GM12878 (cell line): ENCODE measurements around the gene DIS3L2. TPM values are rescaled to one million over a fixed set of nuclear protein-coding genes. Genes with fewer than 3 reads are reported as not detected.

Experiments
- ATAC-seq: fragments of 200-7000 bp; cut with Tn5 transposase; 3 replicates; pipeline ENCODE4 v1.9.1; 2020; ENCODE audit warnings: mild to moderate bottlenecking, moderate library complexity
- BruUV-seq: library from RNA; stranded (reverse); fragments of 400-500 nt; replicated peaks from 2 replicates; lab custom pipeline; 2021; lab: Mats Ljungman, UMichigan
- CTCF ChIA-PET: fragments of 300-600 bp; sonication (Branson Sonifier 250); formaldehyde crosslinking; extraction: SDS; loops from one replicate; lab custom pipeline; 2021; ENCODE audit warnings: inconsistent platforms; lab: Yijun Ruan, JAX
- POLR2A ChIA-PET: fragments of 350-600 bp; formaldehyde crosslinking; extraction: SDS; loops from one replicate; lab custom pipeline; 2021; ENCODE audit warnings: inconsistent platforms; lab: Charles Lee
- RAD21 ChIA-PET: fragments of 300-600 bp; sonication (Branson Sonifier 250); formaldehyde crosslinking; loops from one replicate; lab custom pipeline; 2023; ENCODE audit warnings: antibody characterized with exemption; ENCODE audit not compliant: unreplicated experiment; lab: Charles Lee
- SMC1A ChIA-PET: fragments of 300-600 bp; sonication (Branson Sonifier 250); formaldehyde crosslinking; loops from one replicate; lab custom pipeline; 2023; ENCODE audit not compliant: unreplicated experiment, uncharacterized antibody; lab: Charles Lee
- DNase-seq: peaks from one replicate; pipeline ENCODE4 v3.0.0-alpha.2; 2011; ENCODE audit warnings: low read depth, low spot score
- FAIRE-seq: peaks from 3 replicates; lab custom pipeline; 2011; peaks lifted over from hg19 to GRCh38; lab: Jason Lieb, UNC
- H2AFZ ChIP-seq: 2 replicates; pipeline ENCODE4 v1.6.0; 2011; ENCODE audit warnings: low read depth, low read length, control low read depth; ENCODE audit not compliant: control insufficient read depth
- H3K27ac ChIP-seq: 2 replicates; pipeline ENCODE4 v1.5.1; 2011; ENCODE audit warnings: control low read depth; ENCODE audit not compliant: control insufficient read depth, insufficient read depth
- H3K27me3 ChIP-seq, 2 experiments: replicated peaks in 1 of 2; 2 replicates each; pipeline versions ENCODE4 v1.6.0 to v1.6.1; 2011; ENCODE audit warnings: low read length in 1 of 2; ENCODE audit not compliant: control insufficient read depth in 2 of 2, insufficient read depth in 2 of 2
- H3K36me3 ChIP-seq, 2 experiments: 2 replicates each; pipeline ENCODE4 v1.5.1; 2011; ENCODE audit warnings: low read length in 1 of 2; ENCODE audit not compliant: control insufficient read depth in 2 of 2, insufficient read depth in 2 of 2
- H3K4me1 ChIP-seq: 2 replicates; pipeline ENCODE4 v1.6.1; 2011; ENCODE audit warnings: mild to moderate bottlenecking, low read length, moderate library complexity, mixed read lengths; ENCODE audit not compliant: control insufficient read depth, insufficient read depth
- H3K4me2 ChIP-seq: 2 replicates; pipeline ENCODE4 v1.6.0; 2011; ENCODE audit warnings: control low read depth; ENCODE audit not compliant: control insufficient read depth, insufficient read depth
- H3K4me3 ChIP-seq: fragments of 200-600 bp; sonication (generic); 2 replicates; pipeline ENCODE4 v1.5.1; 2016
- H3K79me2 ChIP-seq: 2 replicates; pipeline ENCODE4 v1.6.0; 2011; ENCODE audit warnings: low read length; ENCODE audit not compliant: control insufficient read depth, insufficient read depth
- H3K9ac ChIP-seq: 2 replicates; pipeline ENCODE4 v1.8.0; 2011; ENCODE audit warnings: low read length, control low read depth, mixed read lengths; ENCODE audit not compliant: control insufficient read depth, insufficient read depth
- H3K9me3 ChIP-seq: replicated peaks from 3 replicates; pipeline ENCODE4 v1.5.1; 2011; ENCODE audit warnings: mild to moderate bottlenecking, low read length; ENCODE audit not compliant: control insufficient read depth, insufficient read depth
- H4K20me1 ChIP-seq: 2 replicates; pipeline ENCODE4 v1.6.0; 2011; ENCODE audit not compliant: control insufficient read depth, insufficient read depth
- ATF7 ChIP-seq: fragments of 450-650 bp; IDR thresholded peaks from 2 replicates; pipeline ENCODE4 v1.6.1; 2016; ENCODE audit warnings: low read depth, mild to moderate bottlenecking
- BCL11A ChIP-seq: IDR thresholded peaks from 2 replicates; pipeline ENCODE4 v1.6.1; 2011; ENCODE audit warnings: low read depth, low read length
- CREM ChIP-seq: IDR thresholded peaks from 2 replicates; pipeline ENCODE4 v1.6.1; 2014; ENCODE audit warnings: antibody characterized with exemption, low read depth
- E2F4 ChIP-seq: IDR thresholded peaks from 2 replicates; pipeline ENCODE4 v1.6.1; 2012; ENCODE audit warnings: low read depth, low read length, improper control_type of control experiment
- FOS ChIP-seq: IDR thresholded peaks from 3 replicates; pipeline ENCODE4 v1.6.1; 2011; ENCODE audit warnings: borderline replicate concordance; ENCODE audit not compliant: insufficient read length; ENCODE audit errors: extremely low read depth
- IKZF1 ChIP-seq: fragments of 450-650 bp; conservative IDR thresholded peaks from 2 replicates; pipeline ENCODE4 v1.6.1; 2017; ENCODE audit warnings: antibody characterized with exemption, mild to moderate bottlenecking
- KAT2A ChIP-seq: conservative IDR thresholded peaks from 2 replicates; pipeline ENCODE4 v1.6.1; 2011; ENCODE audit warnings: low read depth, low read length; ENCODE audit not compliant: control insufficient read depth
- MTA2 ChIP-seq: fragments of 450-650 bp; IDR thresholded peaks from 2 replicates; pipeline ENCODE4 v1.6.1; 2016; ENCODE audit warnings: low read depth, mild to moderate bottlenecking, moderate library complexity
- MYC ChIP-seq: IDR thresholded peaks from 2 replicates; pipeline ENCODE4 v1.6.1; 2011; ENCODE audit warnings: mild to moderate bottlenecking, low read length, moderate library complexity, inconsistent platforms; ENCODE audit not compliant: insufficient read depth, insufficient replicate concordance, insufficient read length, severe bottlenecking
- NFXL1 ChIP-seq: fragments of 450-650 bp; IDR thresholded peaks from 2 replicates; pipeline ENCODE4 v1.6.1; 2017; ENCODE audit warnings: antibody characterized with exemption, mild to moderate bottlenecking, borderline replicate concordance
- NFYA ChIP-seq: IDR thresholded peaks from 2 replicates; pipeline ENCODE4 v1.6.1; 2011; ENCODE audit warnings: low read depth, mild to moderate bottlenecking, low read length, improper control_type of control experiment, borderline replicate concordance
- NRF1 ChIP-seq: conservative IDR thresholded peaks from 2 replicates; pipeline ENCODE4 v1.6.1; 2011; ENCODE audit warnings: mild to moderate bottlenecking, low read depth, low read length, improper control_type of control experiment
- PML ChIP-seq: IDR thresholded peaks from 2 replicates; pipeline ENCODE4 v1.6.1; 2012; ENCODE audit warnings: low read length, inconsistent platforms
- POLR2AphosphoS5 ChIP-seq: IDR thresholded peaks from 2 replicates; pipeline ENCODE4 v1.6.1; 2011; ENCODE audit warnings: mild to moderate bottlenecking, low read length, inconsistent platforms
- RB1 ChIP-seq: fragments of 450-650 bp; formaldehyde crosslinking; IDR thresholded peaks from 2 replicates; pipeline ENCODE4 v1.6.1; 2017; ENCODE audit warnings: mild to moderate bottlenecking, borderline replicate concordance
- RELB ChIP-seq: fragments of 450-650 bp; IDR thresholded peaks from 2 replicates; pipeline ENCODE4 v1.6.1; 2017; ENCODE audit warnings: low read depth, mild to moderate bottlenecking, moderate library complexity
- TAF1 ChIP-seq: IDR thresholded peaks from 2 replicates; pipeline ENCODE4 v1.6.1; 2011; ENCODE audit warnings: mild to moderate bottlenecking, low read depth, low read length, borderline replicate concordance
- WRNIP1 ChIP-seq: IDR thresholded peaks from 2 replicates; pipeline ENCODE4 v1.6.1; 2011; ENCODE audit warnings: low read depth, low read length, improper control_type of control experiment, borderline replicate concordance
- ZNF622 ChIP-seq: fragments of 450-650 bp; IDR thresholded peaks from 2 replicates; pipeline ENCODE4 v1.6.1; 2017; ENCODE audit warnings: mild to moderate bottlenecking, inconsistent platforms
- WGBS: methylation state at CpG from one replicate; pipeline ENCODE4 v1.1.6; 2016; ENCODE audit warnings: low lambda C conversion rate; ENCODE audit not compliant: insufficient replicate concordance, insufficient coverage; ENCODE audit errors: missing lambda C conversion rate; 5-methylcytosine and 5-hydroxymethylcytosine counted together
- in situ Hi-C: fragments of 300-500 bp; cut with MboI; formaldehyde crosslinking; loops from 9 replicates; pipeline ENCODE4 v1.14.3; 2018; ENCODE audit warnings: mixed read lengths
- intact Hi-C: fragments of 100-400 bp; cut with micrococcal nuclease; formaldehyde crosslinking; loops from one replicate; pipeline ENCODE4 v1.14.2; 2022; ENCODE audit not compliant: unreplicated experiment
- polyA plus RNA-seq, 11 experiments: library from polyadenylated mRNA; depleted of rRNA in 4 of 11; unstranded in 6 of 11; stranded (reverse) in 5 of 11; fragments of >200 nt; fragmentation: Nextera tagmentation in 4 of 11; fragmentation: Illumina TruSeq in 1 of 11; extraction: Ambion mirVana in 4 of 11; extraction: Trizol in 1 of 11; gene quantifications; 1 replicate in 1 of 11; 2 replicates in 10 of 11; pipeline versions ENCODE4 v1.2.1 to v1.2.3, GENCODE V29; 2011 to 2016; ENCODE audit warnings: inconsistent platforms in 2 of 11, missing spikeins in 2 of 11, low read depth in 1 of 11
- total RNA-seq, 4 experiments: library from RNA; depleted of rRNA in 3 of 4; stranded (reverse); fragments of >200 nt in 3 of 4; fragmentation: Illumina TruSeq in 1 of 4; extraction: Trizol in 1 of 4; gene quantifications; 2 replicates each; pipeline versions ENCODE4 v1.2.1 to v1.2.3, GENCODE V29; 2013 to 2021

Gene DIS3L2
- total and polyA plus RNA-seq, 10 of the 15 experiments (the other 5 are each of a cell fraction or from before 2014, with no cell fraction given) = 3.5 to 27.1 (median 16.0) TPM

- Histone ChIP-seq H3K4me2 (no peak overlapping the region), H4K20me1 (no peaks in the 10 kb centered on the region), H3K4me1 (no peaks in the 10 kb centered on the region), H3K9ac (no peak overlapping the region), H3K27ac (no peak overlapping the region), H3K36me3 (peaks cover 4 to 5% of the 10 kb centered on the region in 2 experiments; a peak in 3 of 4 replicates), H3K4me3 (no peak overlapping the region), H3K9me3 (no peaks in the 10 kb centered on the region), H2AFZ (no peak overlapping the region), H3K79me2 (no peaks in the 10 kb centered on the region), H3K27me3 (no peaks in the 10 kb centered on the region)
- in situ Hi-C loops (no loop called here), intact Hi-C loops (no loop called here)
- ChIA-PET RAD21 (no interaction called here), SMC1A (no interaction called here), CTCF (no interaction called here), POLR2A (no interaction called here)
- no TSS peak for BruUV-seq
- DNase-seq = no peak
- 89% methylated on average over 5 of the region's 5 CpGs for WGBS
- no peak for ATAC-seq
- no peak for FAIRE-seq
- TF ChIP-seq KAT2A = no peak
- TF ChIP-seq MYC = no peak
- TF ChIP-seq POLR2AphosphoS5 = no peak
- TF ChIP-seq ZNF622 = no peak
- no peak for TF ChIP-seq NRF1
- no peak for TF ChIP-seq MTA2
- TF ChIP-seq PML = no peak
- no peak for TF ChIP-seq TAF1
- no peak for TF ChIP-seq ATF7
- TF ChIP-seq BCL11A = no peak
- TF ChIP-seq IKZF1 = no peak
- no peak for TF ChIP-seq E2F4
- TF ChIP-seq NFXL1 = no peak
- TF ChIP-seq RELB = no peak
- TF ChIP-seq CREM = no peak
- TF ChIP-seq NFYA = no peak
- TF ChIP-seq RB1 = no peak
- no peak for TF ChIP-seq WRNIP1
- TF ChIP-seq FOS = no peak
These were observed 303.8 kb downstream of the DIS3L2 start for GRCh38 chr2:232265329-232265728.
